GM20000 (cell line): Measurements from ENCODE around the gene WNT10A.

Experiments used
- DNase-seq: peaks from one replicate; pipeline ENCODE4 v3.0.0; 2012; ENCODE audit warnings: low spot score
- TF ChIP-seq, protein P1 (sequence below): IDR thresholded peaks from 2 replicates; pipeline ENCODE4 v1.5.1; 2012; ENCODE audit warnings: mild to moderate bottlenecking, control low read depth; ENCODE audit errors: extremely low read depth, missing control alignments

Gene WNT10A

DNA sequence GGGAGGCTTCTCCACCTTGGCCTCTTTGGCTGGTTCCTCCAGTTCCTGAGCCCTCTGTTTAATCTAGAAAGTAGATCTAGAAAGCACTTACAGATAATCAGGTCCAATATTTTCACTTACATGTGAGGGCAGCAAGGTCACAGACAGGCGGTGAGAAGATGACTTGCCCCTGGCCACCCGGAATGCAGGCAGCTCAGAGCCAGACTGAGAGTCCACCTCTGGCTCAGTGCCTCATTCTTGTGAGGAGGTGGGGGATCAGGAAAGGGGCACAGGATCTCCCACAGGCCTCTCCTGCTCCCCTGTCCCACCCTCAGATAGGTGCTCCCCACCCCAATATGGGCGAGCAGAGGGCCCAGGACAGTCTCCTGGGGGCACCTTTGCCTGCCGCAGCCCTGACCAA, 15.3 kb upstream of the WNT10A start:
- TF ChIP-seq, protein P1, sequence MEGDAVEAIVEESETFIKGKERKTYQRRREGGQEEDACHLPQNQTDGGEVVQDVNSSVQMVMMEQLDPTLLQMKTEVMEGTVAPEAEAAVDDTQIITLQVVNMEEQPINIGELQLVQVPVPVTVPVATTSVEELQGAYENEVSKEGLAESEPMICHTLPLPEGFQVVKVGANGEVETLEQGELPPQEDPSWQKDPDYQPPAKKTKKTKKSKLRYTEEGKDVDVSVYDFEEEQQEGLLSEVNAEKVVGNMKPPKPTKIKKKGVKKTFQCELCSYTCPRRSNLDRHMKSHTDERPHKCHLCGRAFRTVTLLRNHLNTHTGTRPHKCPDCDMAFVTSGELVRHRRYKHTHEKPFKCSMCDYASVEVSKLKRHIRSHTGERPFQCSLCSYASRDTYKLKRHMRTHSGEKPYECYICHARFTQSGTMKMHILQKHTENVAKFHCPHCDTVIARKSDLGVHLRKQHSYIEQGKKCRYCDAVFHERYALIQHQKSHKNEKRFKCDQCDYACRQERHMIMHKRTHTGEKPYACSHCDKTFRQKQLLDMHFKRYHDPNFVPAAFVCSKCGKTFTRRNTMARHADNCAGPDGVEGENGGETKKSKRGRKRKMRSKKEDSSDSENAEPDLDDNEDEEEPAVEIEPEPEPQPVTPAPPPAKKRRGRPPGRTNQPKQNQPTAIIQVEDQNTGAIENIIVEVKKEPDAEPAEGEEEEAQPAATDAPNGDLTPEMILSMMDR, result no peak
- no peak for DNase-seq

GRCh38 chr2:218865999-218866398, 14.7 kb upstream of the WNT10A start:
- TF ChIP-seq, protein P1, result no peak
- DNase-seq, result no peak

DNA sequence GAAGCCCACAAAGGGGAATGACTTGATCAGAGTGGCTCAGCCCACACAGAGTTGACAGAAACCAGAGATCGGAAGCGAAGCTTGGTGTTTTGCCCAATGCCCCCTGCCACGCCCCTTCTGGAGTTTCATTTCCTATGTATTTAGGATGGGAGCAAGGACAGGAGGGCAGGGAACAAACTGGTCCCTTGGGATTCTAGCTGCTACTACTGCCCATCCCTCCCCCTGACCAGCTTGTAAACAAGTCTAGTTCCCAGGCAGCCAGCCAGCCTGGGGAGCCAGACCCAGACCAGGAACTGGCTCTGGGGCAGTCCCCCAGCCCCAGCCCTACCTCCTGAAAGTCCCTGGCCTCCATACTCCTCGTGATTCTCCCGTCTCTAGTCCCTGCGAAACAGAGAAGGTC, 12.8 kb upstream of the WNT10A start:
- TF ChIP-seq, protein P1, result no peak
- DNase-seq, result no peak

DNA sequence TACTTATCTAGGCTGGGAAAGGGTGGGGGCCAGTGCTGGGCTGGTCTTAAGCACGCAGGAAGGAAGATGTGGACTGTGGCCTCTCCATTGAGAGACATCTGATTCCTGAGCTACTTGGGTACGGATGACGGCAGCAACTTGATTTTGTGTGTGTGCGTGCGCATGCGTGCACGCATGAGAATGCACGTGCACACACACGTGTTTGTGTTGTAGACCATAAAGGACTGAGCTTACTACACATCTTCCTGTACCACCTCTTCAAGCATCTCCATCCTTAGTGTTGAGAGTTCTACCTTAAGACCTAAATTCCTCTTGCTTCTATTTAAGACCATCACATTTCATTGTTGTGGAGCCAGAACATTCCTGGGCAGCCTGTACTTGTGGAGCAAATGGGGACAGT, 11.6 kb upstream of the WNT10A start:
- DNase-seq, result no peak
- TF ChIP-seq, protein P1, result no peak

DNA sequence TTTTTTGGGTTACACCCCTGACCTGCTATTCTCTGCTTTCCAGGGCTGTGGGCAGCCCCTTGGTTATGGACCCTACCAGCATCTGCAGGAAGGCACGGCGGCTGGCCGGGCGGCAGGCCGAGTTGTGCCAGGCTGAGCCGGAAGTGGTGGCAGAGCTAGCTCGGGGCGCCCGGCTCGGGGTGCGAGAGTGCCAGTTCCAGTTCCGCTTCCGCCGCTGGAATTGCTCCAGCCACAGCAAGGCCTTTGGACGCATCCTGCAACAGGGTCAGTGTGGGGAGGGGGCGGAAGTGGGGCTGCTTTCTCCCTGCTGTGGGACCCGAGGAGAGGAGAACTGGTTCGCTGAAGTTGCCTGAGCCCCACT, 9.7 kb upstream of the WNT10A start:
- DNase-seq, result no peak
- TF ChIP-seq, protein P1, result no peak

GRCh38 chr2:218871345-218872302, 9.0 kb upstream of the WNT10A start:
- TF ChIP-seq, protein P1, result no peak
- no peak for DNase-seq

DNA sequence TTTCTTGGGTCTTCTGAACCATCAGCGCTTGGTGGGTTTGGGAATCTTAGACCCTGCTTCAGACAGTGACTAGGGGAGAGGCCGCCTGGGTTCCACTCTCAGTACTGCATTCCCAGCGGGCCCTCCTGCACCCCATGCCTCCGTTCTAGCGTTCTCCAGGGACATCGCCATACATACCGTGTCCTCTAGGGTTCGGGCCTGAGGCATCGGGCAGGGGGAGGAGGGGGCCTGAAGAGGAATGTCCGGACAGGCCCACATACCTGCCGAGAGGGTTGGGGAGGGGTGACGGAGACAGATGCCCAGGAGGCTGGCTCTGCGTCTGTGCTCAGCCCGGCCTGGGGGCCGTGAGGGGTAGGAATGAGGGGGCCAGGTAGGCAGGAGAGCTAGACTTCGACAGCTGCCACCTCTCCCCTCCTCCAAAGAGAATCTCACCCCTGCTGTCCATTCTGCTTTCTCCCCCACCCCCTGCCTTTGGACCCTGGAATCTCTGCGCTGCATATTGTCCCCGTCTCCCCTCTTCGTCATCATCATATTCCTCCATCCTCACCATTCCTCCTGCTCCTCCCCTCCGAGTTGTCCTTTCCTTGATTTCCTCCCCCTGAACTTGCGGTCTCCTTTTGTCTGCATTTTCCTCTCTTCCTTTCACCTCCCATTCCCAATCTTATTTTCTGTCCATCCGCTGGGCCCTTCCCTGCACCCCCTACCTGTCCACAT, 7.8 kb upstream of the WNT10A start:
- TF ChIP-seq, protein P1, result no peak

More for the DNA sequence above, 7.8 kb upstream of the WNT10A start:
- no peak for DNase-seq
